GM18861 (cell line): ENCODE measurements around the gene MUL1.

Source experiments
- ATAC-seq: cut with Tn5 transposase; IDR thresholded peaks from one replicate; pipeline ENCODE4 v1.9.1; 2021; ENCODE audit not compliant: unreplicated experiment

Gene MUL1, protein sequence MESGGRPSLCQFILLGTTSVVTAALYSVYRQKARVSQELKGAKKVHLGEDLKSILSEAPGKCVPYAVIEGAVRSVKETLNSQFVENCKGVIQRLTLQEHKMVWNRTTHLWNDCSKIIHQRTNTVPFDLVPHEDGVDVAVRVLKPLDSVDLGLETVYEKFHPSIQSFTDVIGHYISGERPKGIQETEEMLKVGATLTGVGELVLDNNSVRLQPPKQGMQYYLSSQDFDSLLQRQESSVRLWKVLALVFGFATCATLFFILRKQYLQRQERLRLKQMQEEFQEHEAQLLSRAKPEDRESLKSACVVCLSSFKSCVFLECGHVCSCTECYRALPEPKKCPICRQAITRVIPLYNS

DNA sequence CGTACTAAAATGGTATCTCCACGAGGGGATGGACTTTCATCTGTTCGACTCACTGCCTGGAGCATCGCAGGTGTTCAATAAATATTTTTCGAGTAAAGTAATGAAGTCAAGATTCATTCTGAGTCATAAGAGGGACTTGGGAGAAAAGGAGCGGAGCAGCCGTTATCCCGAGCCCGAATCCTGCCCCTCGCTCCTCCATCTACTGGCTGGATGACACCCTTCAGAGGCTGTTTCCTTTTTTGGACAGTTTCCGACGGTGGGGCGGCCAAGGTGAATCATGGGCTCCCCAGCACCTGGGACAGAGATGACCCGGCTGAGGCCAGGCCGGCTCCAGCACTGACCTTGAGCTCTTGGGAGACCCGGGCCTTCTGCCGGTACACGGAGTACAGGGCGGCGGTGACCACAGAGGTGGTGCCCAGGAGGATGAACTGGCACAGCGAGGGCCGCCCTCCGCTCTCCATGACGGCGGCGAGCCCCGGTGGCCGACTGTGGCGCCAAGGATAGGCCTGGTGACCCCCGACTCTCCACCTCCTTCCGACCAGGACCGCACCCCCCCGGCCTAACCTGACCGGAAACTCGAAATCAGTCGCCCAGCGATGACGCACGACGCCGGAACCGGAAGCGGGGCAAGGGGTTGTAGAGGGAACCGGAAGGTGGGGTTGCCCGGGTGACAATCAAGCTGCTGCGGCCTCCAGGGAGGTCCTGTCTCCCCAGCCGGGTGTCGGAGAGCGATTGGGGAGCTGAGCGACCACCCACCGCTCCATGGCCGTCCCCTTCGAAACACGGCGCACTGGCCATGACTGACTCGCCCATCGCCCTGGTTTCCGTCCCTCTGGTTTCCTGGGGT is at the start of gene MUL1:
MUL1 (minus strand) TSS at position 588 of the 847 bp plus-strand sequence; CDS start at position 461, 127 bp downstream.
- peak; percentile 76 for ATAC-seq

DNA sequence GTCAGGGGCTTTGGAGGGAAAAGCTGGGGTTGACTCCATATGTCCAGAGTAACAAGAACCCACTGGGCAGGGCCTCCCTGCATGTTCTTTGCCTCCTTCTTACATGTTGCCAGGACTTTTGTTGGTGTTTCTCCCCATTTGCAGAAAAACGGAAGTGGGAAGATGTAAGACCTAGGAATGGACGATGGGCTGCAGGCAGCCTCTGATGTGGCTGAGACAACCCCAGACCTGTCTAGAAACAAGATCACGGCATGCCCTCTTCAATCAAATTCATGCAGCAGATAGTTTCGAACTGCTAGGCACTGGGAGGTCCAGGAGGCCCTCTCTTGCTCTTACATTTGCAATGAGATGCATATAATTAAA is 47.8 kb upstream of the MUL1 start:
- ATAC-seq: no peak

DNA sequence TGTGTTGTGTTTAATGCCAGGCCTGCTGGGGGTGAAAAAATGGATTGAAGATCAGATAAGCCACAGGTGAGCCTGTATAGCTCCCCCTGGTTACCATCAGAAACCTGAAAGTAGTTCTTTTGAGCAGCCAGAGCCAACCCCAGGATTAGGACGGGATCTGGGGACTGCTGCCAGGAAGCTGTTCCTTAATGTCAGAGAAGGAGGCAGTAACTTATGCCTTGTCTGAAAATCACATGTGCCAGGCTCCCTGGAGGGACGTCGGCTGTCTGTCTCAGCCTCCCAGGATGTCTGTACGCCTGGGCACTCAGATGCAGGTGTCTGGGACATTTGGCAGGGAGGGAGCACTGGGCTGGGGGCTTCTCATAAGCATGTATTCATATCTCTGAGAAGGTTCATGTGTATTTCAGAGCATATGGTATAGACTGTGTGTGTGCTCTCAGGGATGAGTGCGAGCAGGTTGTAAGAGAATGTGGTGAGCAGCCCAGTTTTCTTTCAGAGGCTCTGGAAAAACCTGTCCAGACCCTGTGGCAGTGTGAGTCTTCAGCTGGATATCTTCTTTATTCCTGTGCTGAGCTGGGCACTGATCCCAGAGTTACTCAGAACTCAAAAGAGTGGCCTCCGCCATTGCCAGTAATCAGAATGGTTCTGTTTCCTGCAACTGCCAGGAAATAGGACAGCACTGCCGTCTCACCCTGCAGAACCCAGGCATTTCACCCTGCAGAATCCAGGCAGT is 47.2 kb upstream of the MUL1 start:
- ATAC-seq: no peak

DNA sequence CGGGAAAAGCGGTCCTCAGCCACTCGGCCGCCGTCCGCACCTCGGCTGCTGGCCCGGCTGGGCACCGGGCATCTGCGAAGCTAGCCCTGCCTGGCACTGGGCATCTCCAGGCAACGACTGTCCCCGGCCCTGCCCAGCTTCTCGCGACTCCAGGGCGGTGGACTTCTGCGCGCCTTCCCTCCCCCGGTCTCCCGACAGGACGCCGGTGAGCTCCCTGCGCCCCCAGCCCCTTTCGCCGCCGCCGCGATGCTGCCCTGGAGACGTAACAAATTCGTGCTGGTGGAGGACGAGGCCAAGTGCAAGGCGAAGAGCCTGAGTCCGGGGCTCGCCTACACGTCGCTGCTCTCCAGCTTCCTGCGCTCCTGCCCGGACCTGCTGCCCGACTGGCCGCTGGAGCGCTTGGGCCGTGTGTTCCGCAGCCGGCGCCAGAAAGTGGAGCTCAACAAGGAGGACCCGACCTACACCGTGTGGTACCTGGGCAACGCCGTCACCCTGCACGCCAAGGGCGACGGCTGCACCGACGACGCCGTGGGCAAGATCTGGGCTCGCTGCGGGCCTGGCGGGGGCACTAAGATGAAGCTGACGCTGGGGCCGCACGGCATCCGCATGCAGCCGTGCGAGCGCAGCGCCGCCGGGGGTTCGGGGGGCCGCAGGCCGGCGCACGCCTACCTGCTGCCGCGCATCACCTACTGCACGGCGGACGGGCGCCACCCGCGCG is 44.9 kb upstream of the MUL1 start:
- ATAC-seq: no peak

DNA sequence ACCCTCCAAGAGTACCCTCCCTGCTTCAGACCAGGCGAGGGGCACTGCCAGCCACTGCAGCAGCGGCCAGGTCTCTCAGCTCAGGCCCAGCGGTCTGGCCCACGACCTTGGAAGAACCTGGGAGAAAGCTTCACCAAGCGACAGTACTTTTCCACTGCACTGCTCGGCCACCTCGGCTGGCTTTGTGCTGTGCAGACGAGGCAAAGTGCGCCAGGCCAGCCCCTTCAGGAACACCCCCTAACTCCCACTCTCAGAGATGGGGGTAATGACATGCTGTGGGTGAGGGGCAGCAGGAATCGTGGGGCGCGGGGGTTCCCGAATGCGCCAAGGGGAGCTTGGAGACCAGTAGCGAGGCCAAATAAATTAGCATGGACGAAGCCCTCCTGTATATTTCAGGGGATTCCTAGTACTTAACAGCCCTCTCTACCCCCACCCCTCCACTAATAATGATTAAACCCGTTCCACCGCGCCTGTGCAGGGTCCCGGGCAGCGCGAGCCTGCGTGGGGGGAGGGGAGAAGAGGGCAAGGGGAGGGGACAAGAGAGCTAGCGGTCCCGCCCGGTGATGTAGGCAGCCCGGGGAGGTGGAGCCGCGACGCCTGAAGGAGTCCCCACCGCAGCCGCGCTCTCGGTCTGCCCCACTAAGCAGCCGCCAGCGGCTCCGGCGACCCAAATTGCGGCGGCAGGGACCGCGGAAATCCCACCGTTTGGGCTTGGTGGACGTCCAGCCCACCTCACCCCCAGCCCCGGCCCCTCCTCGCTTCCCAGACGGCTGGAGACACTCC is 44.2 kb upstream of the MUL1 start, which contains the start of gene FAM43B:
FAM43B (plus strand) TSS at position 629 of the 783 bp plus-strand sequence. CDS start 401 bp downstream, outside the sequence.
- no peak for ATAC-seq

DNA sequence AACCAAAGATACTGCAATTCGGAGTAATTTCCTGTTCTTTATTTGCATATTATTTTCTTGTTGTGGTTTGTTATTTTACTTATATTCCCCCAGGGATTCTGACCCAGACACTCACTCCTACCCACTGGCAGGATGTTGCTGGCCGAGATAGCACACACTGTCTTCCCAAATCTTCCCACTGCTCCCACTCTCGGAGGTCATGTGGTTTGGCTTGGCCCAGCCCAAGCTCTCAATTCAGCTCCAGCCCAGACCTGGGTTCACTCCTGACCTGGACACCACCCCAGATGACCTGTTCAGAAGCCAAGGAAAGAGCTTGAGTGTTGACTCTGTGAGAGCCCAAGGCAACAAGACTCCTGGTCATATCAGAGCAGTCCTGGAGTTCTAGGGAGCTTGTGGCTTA is 43.2 kb upstream of the MUL1 start:
- ATAC-seq: no peak

DNA sequence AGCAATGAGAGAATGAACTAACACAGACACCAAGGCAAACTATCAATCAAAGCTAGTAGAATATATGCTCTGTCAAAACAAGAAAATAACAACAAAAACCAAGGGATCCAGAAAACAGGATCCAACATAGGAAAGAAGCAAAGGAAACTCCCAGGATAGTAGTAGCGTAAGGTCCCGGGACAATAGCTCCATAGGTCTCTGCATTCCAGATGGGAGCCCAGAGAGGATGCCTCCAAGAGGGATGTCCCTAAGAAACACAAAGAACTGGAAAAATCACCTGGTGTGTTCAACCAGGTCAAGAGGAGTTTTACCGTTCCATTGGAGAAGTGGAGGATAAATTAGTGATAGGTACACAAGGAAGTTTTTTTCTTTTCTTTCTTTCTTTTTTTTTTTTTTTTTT is 38.7 kb upstream of the MUL1 start:
- no peak for ATAC-seq

DNA sequence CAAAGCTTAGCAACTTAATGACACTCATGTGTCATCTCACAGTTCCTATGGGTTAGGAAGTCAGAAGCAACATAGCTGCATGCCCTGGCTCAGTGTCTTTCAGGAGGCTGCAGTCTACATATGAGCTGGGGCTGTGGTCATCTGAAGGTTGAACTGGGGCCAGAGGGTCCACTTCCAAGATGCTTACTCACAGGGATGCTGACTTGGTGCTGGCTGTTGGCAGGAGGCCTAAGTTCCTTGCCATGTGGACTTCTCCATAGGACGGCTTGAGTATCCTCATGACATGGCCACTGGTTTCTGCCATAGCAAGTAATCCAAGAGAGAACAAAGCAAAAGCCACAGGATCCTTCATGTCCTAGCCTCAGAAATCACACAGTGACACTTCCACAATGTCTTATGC is 32.3 kb upstream of the MUL1 start:
- no peak for ATAC-seq

DNA sequence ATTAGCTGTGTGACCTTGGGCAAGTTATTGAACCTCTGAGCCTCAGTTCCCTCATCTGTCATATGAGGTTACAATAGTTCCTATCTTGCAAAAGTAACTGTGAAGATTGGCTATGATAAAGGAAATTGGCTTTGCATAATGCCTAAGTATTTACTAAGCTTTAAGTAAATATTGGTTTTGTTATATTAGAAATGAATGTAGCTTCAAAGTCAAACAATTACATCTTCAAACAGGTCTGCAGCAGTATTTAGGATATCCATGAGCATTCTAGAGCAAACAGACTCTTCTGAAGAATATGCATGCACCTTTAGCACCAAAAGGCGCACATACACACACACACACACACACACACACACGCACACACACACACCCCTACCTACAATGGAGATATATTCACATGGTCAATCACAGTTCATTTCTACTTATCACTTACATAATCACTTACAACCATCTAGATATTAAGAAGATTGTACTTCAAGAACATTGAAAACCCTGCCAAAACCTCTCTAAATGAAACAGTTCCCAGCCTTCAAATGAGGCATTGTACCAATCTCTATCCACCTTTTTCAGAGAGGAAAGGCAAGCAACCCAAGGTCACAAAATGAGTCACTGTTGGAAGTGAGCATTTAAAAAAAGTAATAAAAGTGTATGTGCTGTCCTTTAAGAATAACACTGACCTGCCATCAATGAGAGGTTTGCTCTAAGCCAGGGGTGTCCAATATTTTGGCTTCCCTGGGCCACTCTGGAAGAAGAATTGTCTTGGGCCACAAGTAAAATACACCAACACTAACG is 31.0 kb upstream of the MUL1 start:
- no peak for ATAC-seq

DNA sequence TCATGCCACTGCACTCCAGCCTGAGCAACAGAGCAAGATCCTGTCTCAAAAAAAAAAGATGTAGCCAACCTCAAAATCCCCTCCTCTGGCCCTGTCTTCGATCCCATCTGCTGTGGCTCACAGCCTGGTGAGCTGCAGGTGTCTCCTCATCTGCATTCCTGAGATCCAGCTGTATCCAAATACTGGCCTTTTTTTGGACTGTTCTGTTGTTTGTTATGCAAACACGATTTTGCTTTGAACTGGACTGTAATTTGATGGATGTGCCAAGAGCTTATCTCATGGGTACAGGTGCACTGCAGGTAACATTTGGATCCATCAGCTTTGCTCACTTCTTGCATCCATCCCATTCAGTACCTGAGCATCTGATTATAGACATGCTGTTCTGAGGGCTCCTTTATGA is 30.3 kb upstream of the MUL1 start:
- ATAC-seq: no peak

DNA sequence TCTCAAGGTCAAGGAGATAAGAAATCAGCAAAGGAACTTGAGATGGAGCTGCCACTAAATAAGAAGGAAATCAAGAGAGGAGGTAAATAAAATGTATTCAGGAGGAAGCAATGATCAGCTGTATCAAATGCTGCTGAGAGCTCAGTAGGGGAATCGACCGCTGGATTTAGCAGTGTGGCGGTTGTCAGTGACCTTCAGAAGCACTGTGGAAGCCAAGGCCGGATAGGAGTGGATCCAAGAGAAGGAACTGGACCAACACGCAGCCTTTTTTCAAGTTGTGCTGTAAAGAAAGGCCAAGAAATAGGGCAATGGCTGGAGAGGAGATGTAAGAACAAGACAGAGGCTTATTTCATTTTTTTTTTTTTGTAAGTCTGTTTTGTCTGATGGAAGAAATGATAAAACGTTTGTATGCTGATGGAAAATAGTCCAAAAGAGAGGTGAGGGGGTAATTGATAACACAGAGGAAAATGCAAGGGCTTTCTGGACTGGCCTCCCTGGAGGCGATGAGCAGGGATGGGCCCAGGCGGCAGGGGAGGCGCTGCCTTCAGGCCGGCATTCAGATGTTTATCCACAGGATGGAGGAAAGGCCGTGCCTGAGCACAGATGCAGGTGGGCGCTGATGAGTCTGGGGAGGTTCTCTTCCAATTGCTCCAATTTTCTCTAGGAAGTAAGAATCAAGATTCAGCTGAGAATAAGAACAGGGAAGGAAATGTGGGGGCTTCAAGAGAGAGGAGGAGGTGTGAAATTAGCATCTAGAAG is 26.9 kb upstream of the MUL1 start:
- ATAC-seq: no peak

DNA sequence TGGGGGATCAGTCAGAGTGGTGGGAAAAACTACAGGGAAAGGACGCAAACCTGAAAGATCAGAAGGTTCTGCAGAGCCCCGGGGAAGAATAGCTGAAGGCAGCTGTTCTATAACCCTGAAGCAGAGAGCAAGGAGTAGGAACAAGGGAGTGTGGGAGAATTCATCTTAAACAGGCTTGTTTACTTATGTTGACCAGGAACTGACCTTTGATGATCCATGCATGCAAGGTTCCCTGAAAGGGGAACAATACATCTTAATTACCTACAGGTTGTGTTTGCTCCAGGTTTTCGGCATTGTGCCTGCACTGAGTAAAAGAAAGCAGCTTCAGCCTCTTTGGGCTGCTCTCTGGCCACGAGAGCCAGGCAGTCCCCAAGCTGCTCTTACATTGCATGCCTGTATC is 25.7 kb upstream of the MUL1 start:
- no peak for ATAC-seq

DNA sequence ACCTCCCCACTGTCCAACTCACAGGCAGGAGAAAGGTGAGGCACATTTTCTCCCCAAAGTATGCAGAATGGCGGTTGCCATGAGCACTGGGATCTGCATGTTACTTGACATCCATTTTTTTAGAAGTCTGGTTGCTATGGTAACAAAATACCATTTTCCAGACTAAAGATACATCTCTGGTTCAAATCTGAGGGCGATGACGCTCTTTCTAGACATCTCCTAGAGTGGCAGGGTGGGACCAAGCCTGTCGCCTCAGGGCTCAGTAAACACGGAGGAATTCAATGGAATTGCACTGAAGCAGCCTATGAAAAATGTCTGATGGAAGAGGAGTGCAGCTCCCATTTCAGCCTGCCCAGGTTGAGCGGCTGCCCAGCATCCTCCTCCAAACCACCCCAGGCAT is 22.9 kb upstream of the MUL1 start:
- ATAC-seq: no peak

DNA sequence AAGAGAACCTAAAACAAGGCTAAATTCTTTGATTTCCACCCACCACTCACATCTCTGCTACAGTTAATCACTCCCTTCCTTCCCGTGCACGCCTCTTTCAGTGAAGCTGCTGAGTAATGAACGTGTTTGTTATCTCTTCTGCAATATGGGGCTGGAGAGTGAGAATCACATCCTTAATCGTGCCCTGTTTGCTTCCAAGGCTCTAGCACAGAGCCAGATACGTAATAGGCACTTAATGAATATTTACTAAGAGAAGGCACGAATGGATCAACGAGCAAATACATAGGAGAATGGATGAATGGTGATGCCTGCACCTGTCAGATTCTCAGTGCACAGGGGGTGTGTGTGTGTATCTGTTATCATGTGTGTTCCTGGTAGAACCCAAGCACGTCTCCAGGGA is 22.4 kb upstream of the MUL1 start:
- ATAC-seq: no peak

DNA sequence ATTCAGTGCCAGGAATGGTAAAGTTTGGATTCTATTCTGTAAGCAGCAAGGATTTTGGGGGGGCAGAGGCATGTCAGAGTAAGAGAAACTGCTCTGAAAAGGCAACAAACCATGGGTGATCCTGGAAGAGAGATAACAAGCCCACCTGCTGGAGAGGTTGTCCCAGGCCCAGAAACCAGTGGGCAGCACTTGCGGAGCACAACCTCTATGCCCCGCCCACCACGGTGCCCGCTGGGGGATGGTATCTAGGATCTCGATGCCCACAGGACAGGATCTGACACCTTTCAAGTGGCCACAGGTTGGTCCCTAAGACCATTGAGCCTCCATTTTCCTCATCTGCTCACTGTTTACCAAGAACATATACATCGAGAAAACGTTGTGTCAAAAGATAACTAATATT is 20.3 kb upstream of the MUL1 start:
- no peak for ATAC-seq

DNA sequence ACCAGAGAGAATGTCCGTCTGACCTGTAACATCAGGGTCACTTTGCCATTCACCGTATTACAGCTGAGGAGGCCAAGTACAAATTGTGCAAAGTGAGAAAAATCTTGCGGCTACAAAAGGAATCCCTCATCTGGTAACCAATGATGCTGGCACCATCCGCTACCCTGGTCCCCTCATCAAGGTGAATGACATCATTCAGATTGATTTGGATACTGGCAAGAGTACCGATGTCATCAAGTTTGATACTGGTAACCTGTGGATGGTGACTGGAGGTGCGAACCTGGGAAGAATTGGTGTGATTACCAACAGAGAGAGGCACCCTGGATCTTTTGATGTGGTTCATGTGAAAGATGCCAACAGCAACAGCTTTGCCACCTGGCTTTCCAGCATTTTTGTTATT is 18.3 kb upstream of the MUL1 start:
- ATAC-seq: no peak

DNA sequence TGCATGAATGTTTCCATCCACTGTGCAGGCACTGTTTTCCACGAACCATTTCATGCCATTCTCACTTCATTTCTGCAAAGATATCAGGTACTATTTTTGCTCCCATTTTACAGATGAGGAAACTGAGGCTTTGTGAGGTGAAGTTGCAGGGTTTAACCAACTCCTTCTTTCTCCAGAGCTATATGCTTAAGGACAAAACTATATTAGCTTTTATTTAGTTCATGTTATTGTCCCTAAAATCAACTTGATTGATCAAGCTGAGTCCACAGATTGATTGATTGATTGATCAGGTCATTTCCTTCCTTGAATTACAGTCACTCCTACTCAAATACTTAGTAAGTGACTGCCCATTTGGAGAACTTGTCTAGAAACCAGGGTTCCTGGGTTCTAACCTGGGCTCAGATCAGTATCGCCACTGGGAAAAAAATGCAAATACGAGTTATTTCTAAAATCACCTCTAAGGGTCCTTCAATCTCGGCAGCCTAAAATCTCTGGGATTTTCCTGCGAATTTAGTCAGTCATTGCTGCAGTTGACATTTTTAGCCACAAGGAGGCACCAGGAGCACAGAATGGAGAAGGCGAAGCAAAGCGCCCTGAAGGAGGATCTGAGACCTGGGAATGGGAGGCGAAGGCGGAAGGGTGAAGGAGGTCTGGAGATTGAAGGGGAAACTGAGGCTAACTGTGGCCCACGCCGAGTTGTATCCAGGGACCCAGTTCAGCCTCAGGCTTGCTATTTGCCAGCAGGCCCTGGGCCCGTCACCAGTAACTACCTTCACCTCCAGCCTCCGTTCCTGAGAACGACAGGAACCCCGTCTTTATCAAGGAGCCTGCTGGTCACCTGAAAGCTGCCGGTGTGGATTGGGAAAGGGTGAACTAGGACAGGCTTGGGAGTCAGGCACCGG is 14.3 kb upstream of the MUL1 start:
- ATAC-seq: no peak
